NT2/D1 (cell line): ENCODE results near the gene LRTM2.

Source experiments
- SUZ12 ChIP-seq: IDR thresholded peaks from 2 replicates; pipeline ENCODE4 v1.6.1; 2011; ENCODE audit not compliant: insufficient read length, insufficient read depth; ENCODE audit errors: extremely low read depth
- YY1 ChIP-seq: IDR thresholded peaks from 2 replicates; pipeline ENCODE4 v1.6.1; 2011; ENCODE audit not compliant: insufficient read length, insufficient read depth
- ZNF274 ChIP-seq: IDR thresholded peaks from 2 replicates; pipeline ENCODE4 v1.6.1; 2011; ENCODE audit warnings: mild to moderate bottlenecking, low read depth, low read length

DNA sequence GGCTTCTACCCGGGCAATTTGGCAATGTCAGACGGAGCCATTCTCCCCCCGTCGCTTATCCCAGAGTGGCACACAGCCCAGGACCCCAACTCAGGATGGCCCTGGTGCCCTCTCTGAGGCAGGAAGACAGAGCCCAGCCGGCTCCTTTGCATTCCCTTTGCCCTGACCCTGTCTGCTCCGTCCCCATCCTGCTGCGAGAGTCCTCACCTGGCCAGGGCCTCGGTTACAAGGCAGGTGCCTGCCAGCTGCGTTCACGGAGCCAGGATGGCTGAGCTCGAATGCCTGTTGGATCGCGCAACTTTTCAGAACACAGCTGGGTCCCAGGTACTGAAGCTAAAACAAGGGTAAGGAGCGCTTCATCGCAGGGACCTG lies 18.6 kb downstream of the LRTM2 start:
- TF ChIP-seq YY1 (no peak), SUZ12 (no peak), ZNF274 (no peak)
